H1 (cell line): ENCODE measurements around the gene RAD23B. TPM values are rescaled to one million over a fixed set of nuclear protein-coding genes. Genes with fewer than 3 reads are reported as not detected.

ENCODE experiments used
- CTCF ChIA-PET: fragments of 300-600 bp; sonication (Branson Sonifier 250); formaldehyde crosslinking; loops from one replicate; lab custom pipeline; 2021; ENCODE audit not compliant: partially characterized antibody; lab: Charles Lee
- POLR2A ChIA-PET: fragments of 300-600 bp; sonication (Branson Sonifier 250); formaldehyde crosslinking; loops from one replicate; lab custom pipeline; 2021; ENCODE audit warnings: inconsistent platforms; ENCODE audit not compliant: partially characterized antibody; lab: Charles Lee
- DNase-seq, 2 experiments: peaks; one replicate each; pipeline versions ENCODE4 v3.0.0 to v3.0.0-alpha.2; 2010 to 2022; ENCODE audit warnings: low spot score in 2 of 2, low read depth in 1 of 2, mixed read lengths in 1 of 2
- FAIRE-seq: peaks from 2 replicates; lab custom pipeline; 2011; peaks lifted over from hg19 to GRCh38; lab: Jason Lieb, UNC
- H2AFZ ChIP-seq: 2 replicates; pipeline ENCODE4 v1.8.1; 2012; ENCODE audit warnings: low read length, inconsistent platforms
- H2AK5ac ChIP-seq: 2 replicates; pipeline ENCODE4 v1.6.1; 2013; ENCODE audit warnings: low read depth, low read length
- H2BK120ac ChIP-seq: replicated peaks from 2 replicates; pipeline ENCODE3; 2013; ENCODE audit warnings: low read depth, low read length, inconsistent platforms
- H2BK12ac ChIP-seq: 2 replicates; pipeline ENCODE4 v1.6.1; 2013; ENCODE audit warnings: low read depth, low read length
- H2BK15ac ChIP-seq: 2 replicates; pipeline ENCODE4 v1.6.1; 2013; ENCODE audit warnings: low read length
- H2BK20ac ChIP-seq: 2 replicates; pipeline ENCODE4 v1.6.1; 2013; ENCODE audit warnings: low read length
- H2BK5ac ChIP-seq: 2 replicates; pipeline ENCODE4 v1.6.1; 2013; ENCODE audit warnings: low read depth, low read length
- H3K14ac ChIP-seq: 2 replicates; pipeline ENCODE4 v1.6.1; 2013; ENCODE audit warnings: inconsistent platforms; ENCODE audit not compliant: insufficient read length
- H3K18ac ChIP-seq: 2 replicates; pipeline ENCODE4 v1.6.1; 2013; ENCODE audit warnings: low read length; ENCODE audit errors: extremely low read depth
- H3K23ac ChIP-seq: 2 replicates; pipeline ENCODE4 v1.6.1; 2013; ENCODE audit warnings: inconsistent platforms; ENCODE audit not compliant: insufficient read length
- H3K23me2 ChIP-seq: 2 replicates; pipeline ENCODE4 v1.6.1; 2013; ENCODE audit warnings: low read depth, low read length
- H3K27ac ChIP-seq: 2 replicates; pipeline ENCODE4 v1.6.1; 2011; ENCODE audit warnings: low read depth, low read length, inconsistent platforms
- H3K27me3 ChIP-seq, 4 experiments: replicated peaks in 1 of 4; 1 replicate in 1 of 4; 2 replicates in 3 of 4; pipeline versions ENCODE4 v1.6.1 to v1.8.1; 2011 to 2013; ENCODE audit warnings: low read length in 3 of 4, mild to moderate bottlenecking in 3 of 4, inconsistent platforms in 2 of 4, mixed read lengths in 2 of 4, moderate library complexity in 1 of 4; ENCODE audit not compliant: control insufficient read depth in 3 of 4, insufficient read depth in 3 of 4; ENCODE audit errors: extremely low read depth in 1 of 4
- H3K36me3 ChIP-seq, 4 experiments: 2 replicates each; pipeline versions ENCODE4 v1.6.1 to v1.8.1; 2011 to 2013; ENCODE audit warnings: mild to moderate bottlenecking in 4 of 4, low read length in 3 of 4, moderate library complexity in 2 of 4, control low read depth in 1 of 4, inconsistent platforms in 1 of 4; ENCODE audit not compliant: insufficient read depth in 4 of 4, control insufficient read depth in 2 of 4
- H3K4ac ChIP-seq: replicated peaks from 2 replicates; pipeline ENCODE3; 2013; ENCODE audit warnings: low read length, low read depth, mixed read lengths, inconsistent platforms; ENCODE audit not compliant: insufficient read length
- H3K4me1 ChIP-seq, 4 experiments: replicated peaks in 1 of 4; 1 replicate in 1 of 4; 2 replicates in 3 of 4; pipeline versions ENCODE4 v1.6.1 to v1.8.1; 2011 to 2013; ENCODE audit warnings: low read length in 3 of 4, inconsistent platforms in 2 of 4, mixed read lengths in 1 of 4; ENCODE audit not compliant: insufficient read depth in 4 of 4, control insufficient read depth in 3 of 4
- H3K4me2 ChIP-seq, 2 experiments: 2 replicates each; pipeline versions ENCODE4 v1.6.1 to v1.8.1; 2011 to 2013; ENCODE audit warnings: low read depth in 2 of 2, low read length in 2 of 2, control low read depth in 1 of 2, inconsistent platforms in 1 of 2, mild to moderate bottlenecking in 1 of 2; ENCODE audit not compliant: insufficient read depth in 1 of 2
- H3K4me3 ChIP-seq, 4 experiments: fragments of 200-600, 300-600 bp in 1 of 4; sonication (generic), shearing (Covaris generic), sonication (Bioruptor Twin) in 1 of 4; 2 replicates each; pipeline versions ENCODE4 v1.5.1 to v1.8.1; 2011 to 2016; ENCODE audit warnings: low read length in 4 of 4, low read depth in 3 of 4, control low read depth in 2 of 4, inconsistent platforms in 2 of 4, mild to moderate bottlenecking in 2 of 4, mixed read lengths in 1 of 4, moderate library complexity in 1 of 4; ENCODE audit not compliant: insufficient read depth in 2 of 4; ENCODE audit errors: extremely low read depth in 1 of 4
- H3K56ac ChIP-seq: replicated peaks from 2 replicates; pipeline ENCODE3; 2013; ENCODE audit warnings: low read depth, mild to moderate bottlenecking, mixed read lengths, low read length, inconsistent platforms; ENCODE audit not compliant: insufficient read length
- H3K79me1 ChIP-seq: 2 replicates; pipeline ENCODE4 v1.6.1; 2013; ENCODE audit warnings: low read depth, low read length, control low read depth
- H3K79me2 ChIP-seq, 2 experiments: 2 replicates each; pipeline versions ENCODE4 v1.6.1 to v1.8.1; 2012 to 2013; ENCODE audit warnings: low read length in 2 of 2, mild to moderate bottlenecking in 2 of 2, inconsistent platforms in 1 of 2; ENCODE audit not compliant: insufficient read depth in 2 of 2, control insufficient read depth in 1 of 2
- H3K9ac ChIP-seq, 4 experiments: replicated peaks in 1 of 4; 1 replicate in 1 of 4; 2 replicates in 3 of 4; pipeline versions ENCODE4 v1.6.1 to v1.8.1; 2011 to 2013; ENCODE audit warnings: low read depth in 3 of 4, low read length in 3 of 4, control low read depth in 2 of 4, mild to moderate bottlenecking in 2 of 4, moderate library complexity in 2 of 4, inconsistent platforms in 1 of 4; ENCODE audit errors: extremely low read depth in 1 of 4
- H3K9me3 ChIP-seq, 2 experiments: 2 replicates each; pipeline versions ENCODE4 v1.6.1 to v1.8.1; 2012 to 2013; ENCODE audit warnings: mild to moderate bottlenecking in 2 of 2, moderate library complexity in 2 of 2, control low read depth in 1 of 2, inconsistent platforms in 1 of 2, low read depth in 1 of 2, low read length in 1 of 2, mixed read lengths in 1 of 2; ENCODE audit not compliant: insufficient read depth in 2 of 2
- H4K20me1 ChIP-seq, 2 experiments: replicated peaks in 1 of 2; 2 replicates each; pipeline versions ENCODE3 to v1.8.1; 2011 to 2013; ENCODE audit warnings: inconsistent platforms in 2 of 2, low read length in 2 of 2, mild to moderate bottlenecking in 1 of 2; ENCODE audit not compliant: insufficient read depth in 2 of 2, control insufficient read depth in 1 of 2
- H4K5ac ChIP-seq: 2 replicates; pipeline ENCODE4 v1.6.1; 2013; ENCODE audit warnings: low read length, low read depth, mixed read lengths, inconsistent platforms; ENCODE audit not compliant: insufficient read length
- H4K8ac ChIP-seq: 2 replicates; pipeline ENCODE4 v1.8.0; 2013; ENCODE audit warnings: mild to moderate bottlenecking, moderate library complexity, low read length, inconsistent platforms; ENCODE audit not compliant: insufficient read depth; ENCODE audit errors: extremely low read depth
- H4K91ac ChIP-seq: replicated peaks from 2 replicates; pipeline ENCODE3; 2013; ENCODE audit warnings: low read length, mixed read lengths, inconsistent platforms; ENCODE audit not compliant: insufficient read length
- BCL11A ChIP-seq, 2 experiments: IDR thresholded peaks; one replicate each; pipeline ENCODE4 v1.6.1; 2011; ENCODE audit warnings: low read depth in 2 of 2, low read length in 2 of 2, mild to moderate bottlenecking in 2 of 2
- CBX5 ChIP-seq: fragments of 300-800, 300-1000 bp; sonication (generic); IDR thresholded peaks from 2 replicates; pipeline ENCODE4 v1.7.1; 2016; ENCODE audit warnings: antibody characterized with exemption, low read length, low read depth
- CHD1 ChIP-seq: IDR thresholded peaks from 2 replicates; pipeline ENCODE4 v1.6.1; 2012; ENCODE audit warnings: low read depth, low read length, improper control_type of control experiment
- CHD2 ChIP-seq: IDR thresholded peaks from 2 replicates; pipeline ENCODE4 v1.6.1; 2012; ENCODE audit warnings: low read length, improper control_type of control experiment
- E2F6 ChIP-seq: IDR thresholded peaks from 2 replicates; pipeline ENCODE4 v1.6.1; 2012; ENCODE audit warnings: inconsistent platforms
- FOSL1 ChIP-seq: IDR thresholded peaks from 2 replicates; pipeline ENCODE4 v1.6.1; 2011; ENCODE audit warnings: mild to moderate bottlenecking, low read depth, low read length, moderate library complexity; ENCODE audit not compliant: insufficient read depth
- KDM4A ChIP-seq: IDR thresholded peaks from one replicate; pipeline ENCODE4 v1.7.1; 2012; ENCODE audit warnings: low read depth, mild to moderate bottlenecking, moderate library complexity, low read length, inconsistent platforms; ENCODE audit not compliant: severe bottlenecking
- SIRT6 ChIP-seq: IDR thresholded peaks from one replicate; pipeline ENCODE4 v1.7.1; 2012; ENCODE audit warnings: low read length, inconsistent platforms
- TBP ChIP-seq: IDR thresholded peaks from 2 replicates; pipeline ENCODE4 v1.6.1; 2011; ENCODE audit warnings: low read depth, low read length, improper control_type of control experiment
- USF2 ChIP-seq: IDR thresholded peaks from 2 replicates; pipeline ENCODE4 v1.6.1; 2011; ENCODE audit warnings: low read length, improper control_type of control experiment
- WGBS, 2 experiments: shearing (Covaris generic) in 1 of 2; methylation state at CpG; one replicate each; pipeline versions ENCODE4 v1.1.6 to v1.1.7; 2013 to 2015; ENCODE audit warnings: low lambda C conversion rate in 2 of 2, mixed read lengths in 2 of 2, inconsistent platforms in 1 of 2, low coverage in 1 of 2, missing lambda C conversion rate in 1 of 2; ENCODE audit not compliant: insufficient replicate concordance in 2 of 2, insufficient coverage in 1 of 2, insufficient read length in 1 of 2; ENCODE audit errors: extremely low coverage in 1 of 2, missing lambda C conversion rate in 1 of 2; 5-methylcytosine and 5-hydroxymethylcytosine counted together
- polyA plus RNA-seq, 7 experiments: library from polyadenylated mRNA; depleted of rRNA in 3 of 7; stranded (reverse) in 5 of 7; unstranded in 2 of 7; fragments of >200 nt in 5 of 7; fragments of 200-250 nt in 2 of 7; gene quantifications; 1 replicate in 5 of 7; 2 replicates in 1 of 7; 4 replicates in 1 of 7; pipeline versions ENCODE4 v1.2.1 to v1.2.3, GENCODE V29; 2011 to 2013; ENCODE audit warnings: missing spikeins in 2 of 7, mixed read lengths in 2 of 7
- total RNA-seq: library from RNA; stranded (reverse); fragmentation: NEBNext Ultra II Directional; extraction: Animal tissue kit (Norgen Biotek cat#: 25700); gene quantifications from 2 replicates; pipeline ENCODE4 v1.2.1, GENCODE V29; 2021

The RAD23B gene
- total and polyA plus RNA-seq, 2 of the 8 experiments (the other 6 are each of a cell fraction or from before 2014, with no cell fraction given) = 97.1 to 165 TPM

DNA sequence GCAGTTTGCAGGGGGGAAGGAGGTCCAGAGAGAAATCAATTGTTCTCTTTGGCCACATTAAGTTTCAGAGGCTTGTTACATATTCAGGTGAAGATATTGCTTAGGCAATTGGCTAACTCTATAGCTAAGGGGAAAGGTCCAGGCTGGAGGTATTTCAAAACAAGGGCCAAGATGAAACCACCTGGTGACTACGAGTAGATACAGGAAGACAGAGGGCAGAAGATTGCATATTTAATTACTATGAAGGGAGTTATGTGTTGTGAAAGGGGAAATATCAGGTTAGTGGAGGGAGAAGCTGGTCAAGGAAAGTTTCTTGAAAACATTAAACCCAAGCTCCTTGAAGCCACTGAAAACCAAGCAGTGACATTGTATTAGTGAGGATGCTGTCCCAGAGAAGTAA, 1.9 kb upstream of the RAD23B start:
- Histone ChIP-seq H3K27me3 (no peaks in the 10 kb centered on the region), H3K14ac (no peak overlapping the region), H2BK12ac (no peak overlapping the region), H3K23ac (no peak overlapping the region), H4K8ac (no peak overlapping the region), H3K9me3 (no peaks in the 10 kb centered on the region), H2BK15ac (no peak overlapping the region), H2AFZ (no peak overlapping the region), H3K4me1 (peaks cover 0 to 4% (median 1%) of the 10 kb centered on the region in 4 experiments; a peak in 4 of 7 replicates), H3K79me1 (no peaks in the 10 kb centered on the region), H3K4ac (no peak overlapping the region), H3K4me3 (no peak overlapping the region), H3K23me2 (peaks cover 8% of the 10 kb centered on the region), H4K20me1 (peaks cover 6% of the 10 kb centered on the region in 2 experiments), H3K36me3 (no peaks in the 10 kb centered on the region; a peak in 1 of 8 replicates), H2BK20ac (no peak overlapping the region), H4K91ac (no peak overlapping the region), H3K27ac (no peak overlapping the region), H2AK5ac (no peak overlapping the region), H3K79me2 (peaks cover 18 to 30% of the 10 kb centered on the region in 2 experiments), H3K9ac (no peak overlapping the region), H3K56ac (no peak overlapping the region), H3K18ac (no peak overlapping the region), H2BK5ac (no peak overlapping the region), H4K5ac (no peak overlapping the region), H2BK120ac (no peak overlapping the region), H3K4me2 (no peak overlapping the region; a peak in 1 of 4 replicates)
- 85% methylated on average over 1 of the region's 1 CpG; no CpG with 5 or more reads in 1 of the 2 experiments for WGBS, 2 experiments
- DNase-seq = no peak
- TF ChIP-seq CBX5 (no peak), SIRT6 (no peak), TBP (no peak), USF2 (no peak), CHD1 (no peak), CHD2 (no peak), FOSL1 (no peak), E2F6 (no peak), BCL11A (IDR thresholded peaks at IDR 0.05; ENCODE audit: low read depth in 2 of 2, low read length in 2 of 2) (no peak), KDM4A (no peak)
- no peak for FAIRE-seq
- POLR2A ChIA-PET = interaction anchor here (0.9 kb wide), 1 partner anchor 15 kb away, joined by 4 read pairs; no protein-coding TSS in a partner anchor
- CTCF ChIA-PET = interaction anchor here (0.8 to 2.2 kb wide), 5 partner anchors 13 to 145 kb away, joined by 3 to 11 read pairs (median 4); no protein-coding TSS in a partner anchor
